Suprapubic skin (tissue), 3 donors: ENCODE results near the gene PPP4C.

ENCODE experiments used
- CTCF ChIP-seq, 2 donors: fragments of 200-600 bp in 1 of 2; fragments of 450-650 bp in 1 of 2; sonication (generic) in 1 of 2; IDR thresholded peaks; one replicate each; pipeline ENCODE4 v1.5.1; 2016 to 2019; ENCODE audit warnings: antibody characterized with exemption in 2 of 2, mild to moderate bottlenecking in 1 of 2, moderate library complexity in 1 of 2
- POLR2A ChIP-seq, 2 donors: fragments of 450-650 bp; IDR thresholded peaks; one replicate each; pipeline ENCODE4 v1.6.1; 2017; ENCODE audit warnings: antibody characterized with exemption in 2 of 2, mild to moderate bottlenecking in 2 of 2, moderate library complexity in 2 of 2

- peak in 1 of 2 donors; percentile 48 for TF ChIP-seq CTCF (IDR thresholded peaks at IDR 0.05)
- no peak for TF ChIP-seq POLR2A (IDR thresholded peaks at IDR 0.05)
Measured at GRCh38 chr16:30054959-30055553, 20.7 kb upstream of the PPP4C start.
